Amniotic epithelial cell (primary cell): ENCODE results near the gene PCDHGA1.
A peak's percentile ranks its signal among the peaks of the same experiment; 100 is the strongest.

ENCODE experiments used
- DNase-seq: peaks from one replicate; pipeline ENCODE4 v3.0.0-alpha.2; 2010; ENCODE audit warnings: low read depth

The PCDHGA1 gene

DNA sequence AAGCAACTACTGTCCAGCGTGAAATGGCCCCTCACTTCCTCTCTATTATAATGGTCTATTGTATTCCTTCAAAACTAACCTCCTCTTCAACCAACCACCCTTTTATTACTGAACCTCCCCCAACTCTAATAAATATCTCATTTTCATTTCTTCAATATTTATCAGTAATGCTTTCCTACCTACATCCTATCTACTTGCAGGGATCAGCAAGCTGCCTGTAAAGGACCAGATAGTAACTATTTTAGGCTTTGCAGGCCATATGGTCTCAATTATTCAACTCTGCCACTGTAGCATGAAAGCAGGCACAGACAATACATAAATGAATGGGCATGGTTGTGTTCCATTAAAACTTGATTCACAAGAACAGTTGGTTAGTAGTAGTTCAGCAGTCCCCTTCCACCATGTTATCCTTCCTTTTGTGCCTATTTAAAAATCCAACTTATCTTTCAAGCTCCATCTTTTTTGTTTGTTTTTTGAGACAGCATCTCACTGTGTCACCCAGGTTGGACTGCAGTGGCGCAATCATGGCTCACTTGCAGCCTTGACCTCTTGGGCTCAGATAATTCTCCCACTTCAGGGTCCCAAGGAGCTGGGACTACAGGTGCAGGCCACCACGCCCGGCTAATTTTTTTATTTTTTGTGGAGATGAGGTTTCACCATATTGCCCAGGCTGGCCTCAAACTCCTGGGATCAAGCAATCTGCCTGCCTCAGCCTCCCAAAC is 204.3 kb downstream of the PCDHGA1 start:
- no peak for DNase-seq

DNA sequence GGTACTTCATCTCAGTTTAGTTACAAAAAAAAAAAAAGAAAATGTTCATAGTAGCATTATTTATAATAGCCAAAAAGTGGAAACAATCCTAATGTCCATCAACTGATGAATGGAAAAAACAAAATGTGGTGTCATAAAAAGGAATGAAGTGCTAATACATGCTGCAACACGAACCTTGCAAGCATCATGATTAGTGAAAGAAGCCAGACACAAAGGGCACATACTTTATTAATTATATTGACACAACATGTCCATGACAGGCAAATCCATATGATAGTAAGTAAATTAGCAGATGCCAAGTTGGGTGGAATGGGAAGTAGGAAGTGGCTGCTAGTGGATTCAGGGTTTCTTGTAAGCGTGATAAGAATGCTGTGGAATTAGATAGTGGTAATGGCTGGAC is 212.7 kb downstream of the PCDHGA1 start:
- DNase-seq: no peak

DNA sequence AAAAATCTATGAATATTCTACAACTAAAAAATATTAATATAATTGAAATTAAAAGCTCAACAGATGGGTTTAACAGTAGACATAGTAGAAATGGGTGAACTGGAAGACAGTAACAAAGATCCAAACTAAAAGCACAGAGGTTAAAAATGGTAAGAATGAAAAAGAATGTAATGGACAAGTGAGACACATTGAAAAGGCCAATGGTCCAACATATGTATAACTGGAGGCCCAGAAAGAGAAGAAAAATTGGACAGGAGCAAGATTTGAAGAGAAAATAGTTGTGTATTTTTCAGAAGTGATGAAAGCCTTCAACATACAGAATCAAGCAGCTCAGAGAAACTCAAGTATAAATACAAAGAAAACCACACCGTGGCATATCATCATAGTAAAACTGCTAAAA is 217.2 kb downstream of the PCDHGA1 start:
- DNase-seq: peak; percentile 66

- no peak for DNase-seq
Measured at GRCh38 chr5:141547921-141548320, 217.6 kb downstream of the PCDHGA1 start.

DNA sequence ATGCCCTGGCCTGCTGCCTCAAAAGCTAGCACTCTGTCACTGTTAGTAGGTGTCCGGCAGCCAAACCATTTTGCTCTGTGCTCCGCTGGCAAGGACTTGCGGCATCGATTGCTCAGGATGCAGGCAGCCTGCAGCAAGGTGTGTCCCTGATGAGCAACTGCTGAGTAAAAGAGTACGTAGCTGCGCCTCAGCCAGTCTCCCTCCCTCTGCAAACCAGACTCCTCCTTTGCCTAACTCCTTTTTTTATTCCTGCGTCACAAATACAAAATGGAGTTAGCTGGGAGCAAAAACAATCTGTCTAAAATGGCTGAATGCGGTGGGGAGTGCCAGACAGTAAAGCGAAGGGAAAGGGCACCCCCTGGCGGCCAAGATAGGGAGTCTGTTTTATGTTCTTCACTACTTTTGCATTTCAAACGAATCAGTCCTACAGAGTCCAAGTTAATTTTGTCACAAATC is 227.4 kb downstream of the PCDHGA1 start:
- peak; percentile 100 for DNase-seq

DNA sequence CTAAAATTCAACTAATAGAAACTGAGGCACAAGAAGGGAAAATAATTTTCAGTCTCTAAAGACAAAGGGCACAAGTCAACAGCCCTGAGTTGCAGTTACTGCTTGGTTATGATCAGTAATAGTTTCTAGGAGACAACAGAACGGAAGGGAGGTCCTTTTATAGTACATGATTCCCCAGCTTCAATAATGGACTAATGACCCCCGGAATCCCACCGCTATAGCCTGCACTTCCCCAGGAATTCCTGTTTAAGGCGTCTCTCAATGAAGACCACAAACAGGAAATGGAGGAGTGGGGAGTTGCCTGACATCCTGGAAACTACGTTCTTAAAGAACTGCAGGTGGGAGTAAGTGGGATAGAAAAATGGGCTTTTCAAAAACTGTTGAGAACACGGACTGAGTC is 227.8 kb downstream of the PCDHGA1 start:
- DNase-seq: peak; percentile 59

DNA sequence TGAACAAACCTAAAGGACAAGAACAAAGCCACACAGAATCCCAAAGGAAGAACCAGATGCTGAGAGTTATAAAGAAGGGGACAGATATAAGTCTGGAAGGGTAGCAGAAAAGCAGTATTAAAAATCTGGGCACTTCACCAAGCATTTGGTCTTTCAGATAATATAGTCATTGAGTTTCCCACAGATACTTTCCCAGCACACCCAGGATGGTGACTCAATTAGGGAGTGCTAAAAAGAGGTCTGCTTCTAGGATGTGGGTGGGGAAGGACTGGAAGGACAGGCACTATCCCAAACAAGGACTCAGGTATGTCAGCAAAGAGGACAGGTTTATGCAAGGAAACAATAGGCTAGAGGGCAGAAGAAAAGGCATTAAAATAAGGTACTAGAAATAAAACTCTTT is 229.1 kb downstream of the PCDHGA1 start:
- DNase-seq: peak; percentile 47

- peak; percentile 40 for DNase-seq
Measured at GRCh38 chr5:141560151-141560550, 229.8 kb downstream of the PCDHGA1 start.

- DNase-seq: peak; percentile 98
Measured at GRCh38 chr5:141560725-141561483, 230.6 kb downstream of the PCDHGA1 start.
